GM20000 (cell line): Measurements from ENCODE around the gene SYT15.
"Not testable (repeated sequence)": the region's sequence is repeated elsewhere in the genome, so short reads cannot be mapped to it uniquely, and the experiment has no call there.

ENCODE experiments used
- DNase-seq: peaks from one replicate; pipeline ENCODE4 v3.0.0; 2012; ENCODE audit warnings: low spot score
- CTCF ChIP-seq: IDR thresholded peaks from 2 replicates; pipeline ENCODE4 v1.5.1; 2012; ENCODE audit warnings: mild to moderate bottlenecking, control low read depth; ENCODE audit errors: extremely low read depth, missing control alignments

Gene SYT15

GRCh38 chr10:46578474-46579178 lies at the start of gene SYT15:
Gene SYT15 (plus strand): TSS chr10:46579128. CDS start chr10:46579169, 41 bp downstream.
- not testable (repeated sequence) for DNase-seq

GRCh38 chr10:46529742-46530141 lies 49.2 kb upstream of the SYT15 start:
- DNase-seq = not testable (repeated sequence)

GRCh38 chr10:46530249-46531186 lies 48.4 kb upstream of the SYT15 start:
- no peak for TF ChIP-seq CTCF
- DNase-seq = no peak

GRCh38 chr10:46532256-46532655 lies 46.7 kb upstream of the SYT15 start:
- DNase-seq = not testable (repeated sequence)

- no peak for TF ChIP-seq CTCF
- no peak for DNase-seq
Observed at GRCh38 chr10:46534828-46535524, 44.0 kb upstream of the SYT15 start.

GRCh38 chr10:46536171-46536570 lies 42.8 kb upstream of the SYT15 start:
- TF ChIP-seq CTCF = no peak
- DNase-seq = no peak

- DNase-seq = no peak
- no peak for TF ChIP-seq CTCF
Observed at GRCh38 chr10:46536781-46537180, 42.1 kb upstream of the SYT15 start.

GRCh38 chr10:46537309-46537708 lies 41.6 kb upstream of the SYT15 start:
- no peak for DNase-seq

More at GRCh38 chr10:46537309-46537708, 41.6 kb upstream of the SYT15 start:
- no peak for TF ChIP-seq CTCF
